NB4 (cell line): ENCODE results near the gene SOBP.
A peak's percentile ranks its signal among the peaks of the same experiment; 100 is the strongest.

ENCODE experiments used
- DNase-seq: peaks from one replicate; pipeline ENCODE4 v3.0.0; 2010; ENCODE audit warnings: low read depth
- H3K4me3 ChIP-seq: one replicate; pipeline ENCODE4 v1.5.1; 2011; ENCODE audit warnings: mild to moderate bottlenecking, low read depth, low read length, moderate library complexity
- CTCF ChIP-seq: IDR thresholded peaks from one replicate; pipeline ENCODE4 v1.5.1; 2012; ENCODE audit warnings: low read depth, low read length
- MAX ChIP-seq: IDR thresholded peaks from 2 replicates; pipeline ENCODE4 v1.6.1; 2011; ENCODE audit warnings: low read depth, low read length
- MYC ChIP-seq: IDR thresholded peaks from 2 replicates; pipeline ENCODE4 v1.6.1; 2011; ENCODE audit warnings: low read depth, low read length
- POLR2A ChIP-seq: IDR thresholded peaks from 2 replicates; pipeline ENCODE4 v1.6.1; 2011; ENCODE audit warnings: mild to moderate bottlenecking; ENCODE audit not compliant: insufficient read length; ENCODE audit errors: extremely low read depth

SOBP gene

GRCh38 chr6:107443608-107444267 lies 46.2 kb upstream of the SOBP start:
- no peak for TF ChIP-seq MAX
- TF ChIP-seq POLR2A: no peak
- no peak for TF ChIP-seq CTCF
- no peak for DNase-seq
- H3K4me3 ChIP-seq: no peak overlapping the region

- no peak overlapping the region for H3K4me3 ChIP-seq
- no peak for DNase-seq
- TF ChIP-seq CTCF: no peak
These were observed 45.6 kb upstream of the SOBP start for GRCh38 chr6:107444277-107444676.

- DNase-seq: no peak
- no peak overlapping the region for H3K4me3 ChIP-seq
- TF ChIP-seq CTCF (no peak), MYC (no peak), MAX (no peak), POLR2A (no peak)
These were observed 42.2 kb upstream of the SOBP start for GRCh38 chr6:107447663-107448216.

- TF ChIP-seq POLR2A (no peak), MYC (no peak), MAX (no peak), CTCF (no peak)
- H3K4me3 ChIP-seq: no peak overlapping the region
- no peak for DNase-seq
These were observed 41.1 kb upstream of the SOBP start for GRCh38 chr6:107448776-107449175.

GRCh38 chr6:107458672-107459282 lies 31.1 kb upstream of the SOBP start:
- peak overlapping the region; percentile 96 for H3K4me3 ChIP-seq
- no peak for TF ChIP-seq POLR2A
- no peak for TF ChIP-seq MYC
- TF ChIP-seq MAX: no peak
- no peak for TF ChIP-seq CTCF
- DNase-seq: no peak
